ENCODE data around the gene PARD6B.
"Not testable (repeated sequence)": the region's sequence is repeated elsewhere in the genome, so short reads cannot be mapped to it uniquely, and the experiment has no call there.

Gene PARD6B

DNA sequence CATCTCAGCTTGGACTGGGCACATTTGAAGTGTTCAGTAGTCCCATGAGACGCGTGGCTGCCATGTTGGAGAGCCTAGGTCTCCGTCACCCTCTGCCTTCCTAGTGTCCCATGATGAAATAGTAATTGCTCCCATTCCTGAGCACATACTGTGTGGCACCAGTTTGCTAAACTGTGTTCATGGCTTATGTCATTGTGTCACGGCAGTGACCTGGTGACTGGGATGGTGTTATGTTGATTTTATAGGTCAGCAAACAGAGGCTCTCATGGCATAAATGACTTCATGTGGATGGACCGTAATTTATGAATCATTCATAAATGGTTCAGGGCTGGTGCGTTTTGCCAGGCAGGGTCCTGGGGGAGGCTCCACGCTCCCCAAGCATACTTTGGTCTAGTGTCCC lies 67.3 kb downstream of the PARD6B start:
- in situ Hi-C loops (cut with HindIII; ENCODE audit: low pct_unique_long_range_greater_than_20kb, low sequenced_read_pairs): no loop called here
- no peak for TF ChIP-seq JUND (IDR thresholded peaks at IDR 0.05; ENCODE audit: low read depth)
- peak in 1 of 2 experiments; percentile 87 for DNase-seq (ENCODE audit: low read depth in 1 of 2, low spot score in 1 of 2)

DNA sequence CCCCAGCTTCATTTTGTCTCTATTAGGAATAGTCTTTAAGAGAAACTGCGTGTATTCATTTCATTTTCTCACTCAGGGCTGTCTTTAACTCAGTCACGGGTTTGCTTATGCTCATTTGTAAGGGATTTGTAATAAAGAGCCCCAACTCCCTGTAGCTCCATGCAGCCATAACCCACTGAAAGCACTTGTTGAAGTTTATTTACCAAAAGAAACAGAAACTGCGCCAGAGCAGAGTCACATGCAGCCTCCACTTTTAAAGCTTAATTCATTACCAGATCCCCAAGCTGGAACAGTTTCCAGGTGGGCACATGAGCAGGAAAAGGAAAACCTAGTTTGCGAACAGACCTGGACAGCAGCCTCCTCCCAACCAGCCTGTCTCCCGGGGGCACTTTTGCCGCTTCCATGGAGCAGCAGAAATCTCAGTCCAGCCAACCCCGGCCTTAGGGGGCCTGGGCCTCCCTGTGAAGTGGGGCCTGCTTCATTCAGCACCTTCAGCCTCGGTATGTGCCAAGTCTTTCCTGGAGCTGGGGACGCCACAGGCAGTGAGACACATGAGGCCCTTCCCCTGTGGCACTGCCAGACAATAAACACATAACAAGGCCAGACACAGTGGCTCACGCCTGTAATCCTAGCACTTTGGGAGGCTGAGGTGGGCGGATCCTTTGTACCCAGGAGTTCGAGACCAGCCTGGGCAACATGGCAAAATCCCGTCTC lies 68.0 kb downstream of the PARD6B start:
- DNase-seq (ENCODE audit: low read depth in 1 of 2, low spot score in 1 of 2): no peak
- TF ChIP-seq JUND (IDR thresholded peaks at IDR 0.05; ENCODE audit: low read depth): no peak
- in situ Hi-C loops (cut with HindIII; ENCODE audit: low pct_unique_long_range_greater_than_20kb, low sequenced_read_pairs): no loop called here

DNA sequence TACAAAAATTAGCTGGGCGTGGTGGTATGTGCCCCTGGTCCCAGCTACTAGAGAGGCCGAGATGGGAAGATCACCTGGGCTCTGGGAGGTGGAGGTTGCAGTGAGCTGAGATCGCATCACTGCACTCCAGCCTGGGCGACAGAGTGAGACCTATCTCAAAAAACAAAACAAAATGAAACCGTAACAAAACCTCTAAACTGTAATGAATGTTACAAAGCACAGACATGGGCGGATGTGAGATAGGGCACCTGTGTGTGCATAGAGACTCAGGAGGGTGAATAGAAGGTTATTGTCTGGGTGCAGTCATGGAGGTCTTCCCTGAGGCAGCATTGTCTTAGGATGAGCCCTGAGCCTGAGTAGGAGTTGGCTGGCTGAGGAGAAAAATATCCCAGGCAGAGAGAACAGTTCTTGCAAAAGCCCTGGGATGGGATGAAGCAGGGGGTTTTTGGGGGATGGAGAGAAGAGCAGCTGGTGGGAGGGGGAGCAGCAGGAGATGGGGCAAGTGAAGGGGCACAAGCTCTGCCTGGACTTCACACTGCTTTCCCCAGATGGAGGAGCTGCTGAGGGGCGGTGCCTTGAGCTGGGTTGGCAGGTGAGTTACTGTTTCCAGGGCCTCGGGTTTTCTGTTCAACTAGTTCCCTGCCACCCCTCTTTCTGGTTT lies 68.6 kb downstream of the PARD6B start:
- no peak for TF ChIP-seq JUND (IDR thresholded peaks at IDR 0.05; ENCODE audit: low read depth)
- in situ Hi-C loops (cut with HindIII; ENCODE audit: low pct_unique_long_range_greater_than_20kb, low sequenced_read_pairs): no loop called here
- DNase-seq (ENCODE audit: low read depth in 1 of 2, low spot score in 1 of 2): no peak

DNA sequence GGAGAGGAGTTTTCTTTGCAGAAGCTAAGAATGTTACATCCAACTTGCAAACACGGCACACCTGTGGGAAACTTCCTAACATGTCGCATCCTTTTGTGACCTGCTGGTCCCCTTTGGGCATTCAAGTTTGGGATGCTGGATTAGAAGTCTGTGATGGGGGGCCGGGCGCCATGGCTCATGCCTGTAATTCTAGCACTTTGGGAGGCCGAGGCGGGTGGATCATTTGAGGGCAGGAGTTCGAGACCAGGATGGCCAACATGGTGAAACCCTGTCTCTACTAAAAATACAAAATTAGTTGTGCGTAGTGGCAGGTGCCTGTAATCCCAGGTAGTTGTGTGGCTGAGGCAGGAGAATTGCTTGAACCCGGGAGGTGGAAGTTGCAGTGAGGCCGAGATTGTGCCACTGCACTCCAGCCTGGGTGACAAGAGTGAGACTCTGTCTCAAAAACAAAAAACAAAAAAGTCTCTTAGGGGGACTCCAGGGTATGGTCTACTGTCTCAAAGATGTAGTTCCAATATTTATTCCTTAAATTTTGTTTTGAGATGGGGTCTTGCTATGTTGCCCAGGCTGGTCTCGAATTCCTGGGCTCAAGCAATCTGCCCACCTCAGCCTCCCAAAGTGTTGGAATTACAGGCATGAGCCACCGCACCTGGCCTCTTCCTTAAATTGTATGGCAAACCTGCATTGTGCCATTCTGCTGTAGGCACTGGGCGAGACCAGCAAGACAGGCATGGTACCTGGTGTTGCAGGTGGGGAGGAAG lies 69.8 kb downstream of the PARD6B start:
- in situ Hi-C loops (cut with HindIII; ENCODE audit: low pct_unique_long_range_greater_than_20kb, low sequenced_read_pairs); DNase-seq (ENCODE audit: low read depth in 1 of 2, low spot score in 1 of 2): not testable (repeated sequence)

DNA sequence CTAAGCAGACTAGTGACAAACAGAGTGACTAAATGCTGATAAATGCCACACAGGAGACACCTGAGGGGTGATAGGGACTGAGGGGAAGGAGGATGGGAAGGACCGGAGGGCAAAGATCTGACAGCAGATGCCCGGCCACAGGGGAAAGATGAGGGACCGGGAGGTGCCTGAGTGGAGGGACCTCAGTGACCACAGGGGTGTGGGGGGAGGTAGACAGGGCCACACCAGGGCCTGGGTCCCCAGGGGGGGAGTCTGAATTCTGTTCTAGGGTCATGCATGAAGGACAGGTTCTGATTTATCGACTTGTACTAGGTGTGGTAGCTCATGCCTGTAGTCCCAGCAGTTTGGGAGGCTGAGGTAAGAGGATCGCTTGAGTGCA lies 70.4 kb downstream of the PARD6B start:
- no peak for TF ChIP-seq JUND (IDR thresholded peaks at IDR 0.05; ENCODE audit: low read depth)
- in situ Hi-C loops (cut with HindIII; ENCODE audit: low pct_unique_long_range_greater_than_20kb, low sequenced_read_pairs): no loop called here
- no peak for DNase-seq (ENCODE audit: low read depth in 1 of 2, low spot score in 1 of 2)

DNA sequence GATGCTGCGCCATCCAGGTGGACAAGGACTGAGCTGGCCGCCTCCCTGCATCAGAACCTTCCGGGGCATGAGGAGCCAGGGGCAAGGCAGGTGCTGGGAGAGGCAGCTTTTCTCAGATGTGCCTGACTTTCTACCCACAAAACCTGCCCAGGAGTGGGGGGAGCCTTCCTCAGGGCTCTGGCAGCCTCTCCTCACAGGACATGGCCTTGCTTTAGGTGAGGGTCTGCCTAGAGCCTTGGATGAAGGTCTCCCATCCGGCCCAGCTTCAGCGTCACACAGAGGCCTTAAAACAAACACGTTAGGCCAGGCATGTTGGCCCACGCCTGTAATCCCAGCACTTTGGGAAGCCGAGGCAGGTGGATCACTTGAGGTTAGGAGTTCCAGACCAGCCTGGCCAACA lies 70.9 kb downstream of the PARD6B start:
- no peak for TF ChIP-seq JUND (IDR thresholded peaks at IDR 0.05; ENCODE audit: low read depth)
- in situ Hi-C loops (cut with HindIII; ENCODE audit: low pct_unique_long_range_greater_than_20kb, low sequenced_read_pairs): no loop called here

DNA sequence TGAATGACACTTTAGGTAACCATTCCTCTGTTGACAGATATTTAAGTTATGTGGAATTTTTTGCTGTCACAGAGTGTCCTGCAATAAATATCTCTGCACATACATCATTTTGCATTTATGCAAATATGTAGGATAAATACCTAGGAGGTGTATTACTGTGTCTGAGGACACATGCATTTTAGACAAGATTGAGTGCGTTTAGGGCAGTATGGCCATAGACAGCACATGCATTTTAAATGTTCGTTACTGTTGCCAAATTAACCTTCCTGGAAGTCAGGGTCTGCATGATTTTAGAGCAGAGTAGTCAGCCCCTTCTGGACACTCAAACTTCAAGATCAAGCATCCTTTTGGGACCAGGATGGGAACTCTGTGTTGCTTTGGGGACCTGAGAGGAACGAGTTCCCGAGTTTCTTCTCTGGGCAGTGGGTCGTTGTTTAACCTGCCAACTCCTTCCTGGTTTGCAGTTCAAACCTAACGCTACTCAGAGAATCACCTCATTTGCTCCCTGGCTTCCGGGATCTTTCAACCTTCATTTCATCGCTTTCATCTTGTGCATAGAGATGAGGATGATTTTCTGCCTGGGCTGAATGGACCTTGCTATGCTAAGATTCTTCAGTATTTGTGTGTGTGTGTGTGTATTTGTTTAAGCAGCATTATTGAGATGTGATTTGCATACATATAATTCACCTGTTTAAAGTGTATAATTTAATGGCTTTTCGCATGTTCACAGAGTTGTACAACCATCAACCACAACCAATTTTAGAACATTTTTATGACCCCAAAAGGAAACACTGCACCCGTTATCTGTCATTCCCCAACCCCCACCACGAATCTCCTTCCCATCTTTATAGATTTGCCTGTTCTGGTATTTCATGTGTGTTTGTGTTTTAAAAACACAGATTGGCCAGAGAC lies 73.3 kb downstream of the PARD6B start:
- TF ChIP-seq JUND (IDR thresholded peaks at IDR 0.05; ENCODE audit: low read depth): no peak
- in situ Hi-C loops (cut with HindIII; ENCODE audit: low pct_unique_long_range_greater_than_20kb, low sequenced_read_pairs): no loop called here
- DNase-seq (ENCODE audit: low read depth in 1 of 2, low spot score in 1 of 2): peak in 1 of 2 experiments; percentile 33

More for the DNA sequence above, 70.9 kb downstream of the PARD6B start:
- no peak for DNase-seq (ENCODE audit: low read depth in 1 of 2, low spot score in 1 of 2)

DNA sequence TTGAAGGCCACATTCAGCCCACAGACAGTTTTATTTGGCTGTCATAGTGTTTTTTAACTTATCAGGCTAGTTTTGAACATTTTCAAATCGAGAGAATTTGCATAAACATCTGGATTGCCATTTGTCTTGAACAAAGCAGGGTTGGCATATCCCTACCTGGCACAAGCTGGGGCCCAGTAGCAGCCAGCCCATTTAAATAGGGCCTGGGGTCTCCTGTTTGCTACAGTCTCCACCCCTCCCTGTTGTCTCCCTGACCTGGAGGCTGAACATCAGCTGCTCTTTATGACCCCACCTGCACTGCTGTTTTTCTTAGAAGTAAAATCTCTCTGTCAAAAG lies 73.9 kb downstream of the PARD6B start:
- DNase-seq (ENCODE audit: low read depth in 1 of 2, low spot score in 1 of 2): no peak
- in situ Hi-C loops (cut with HindIII; ENCODE audit: low pct_unique_long_range_greater_than_20kb, low sequenced_read_pairs): no loop called here
- TF ChIP-seq JUND (IDR thresholded peaks at IDR 0.05; ENCODE audit: low read depth): no peak

DNA sequence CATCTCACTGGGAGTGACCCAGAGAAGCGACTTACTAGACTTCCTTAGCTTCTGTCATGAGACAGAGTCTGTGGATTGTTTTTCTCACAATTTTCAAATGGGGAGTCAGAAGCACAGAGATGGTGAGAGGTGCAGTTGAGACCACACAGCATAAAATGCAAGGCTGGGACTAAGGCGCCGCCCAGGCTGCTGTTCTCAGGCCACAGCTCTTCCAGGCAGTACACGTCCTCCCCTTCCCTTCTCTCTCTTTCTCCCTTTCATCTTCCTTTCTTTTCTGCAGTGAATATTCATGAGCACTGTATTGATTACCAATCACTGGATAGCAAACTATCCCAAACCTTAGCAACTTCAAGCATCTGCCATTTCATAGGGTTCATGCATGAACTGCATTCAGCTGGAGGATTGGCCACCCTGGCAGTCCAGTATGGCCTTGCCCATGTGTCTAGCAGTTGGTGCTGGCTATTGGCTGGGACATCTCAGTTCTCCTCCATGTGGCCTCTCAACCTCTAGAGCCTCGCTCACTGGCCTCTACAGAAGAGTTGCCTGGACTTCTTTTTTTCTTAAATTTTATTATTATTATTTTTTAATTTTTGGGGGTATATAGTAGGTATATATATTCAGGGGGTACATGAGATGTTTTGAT lies 74.9 kb downstream of the PARD6B start:
- no peak for TF ChIP-seq JUND (IDR thresholded peaks at IDR 0.05; ENCODE audit: low read depth)
- in situ Hi-C loops (cut with HindIII; ENCODE audit: low pct_unique_long_range_greater_than_20kb, low sequenced_read_pairs): no loop called here
- DNase-seq (ENCODE audit: low read depth in 1 of 2, low spot score in 1 of 2): no peak

Data from T47D (cell line).